RWPE2 (cell line): ENCODE data around the gene HEYL.
A peak's percentile ranks its signal among the peaks of the same experiment; 100 is the strongest.

ENCODE experiments used
- ATAC-seq: fragments of 200-7000 bp; cut with Tn5 transposase; 3 replicates; pipeline ENCODE4 v1.9.1; 2021; ENCODE audit warnings: low read depth
- DNase-seq: peaks from one replicate; pipeline ENCODE4 v3.0.0-alpha.2; 2020; ENCODE audit warnings: low spot score
- H3K27ac ChIP-seq: fragments of 450-650 bp; 2 replicates; pipeline ENCODE4 v1.5.1; 2017; ENCODE audit warnings: mild to moderate bottlenecking; ENCODE audit not compliant: poor library complexity, severe bottlenecking
- H3K27me3 ChIP-seq: fragments of 250-450 bp; sonication (Bioruptor Pico); 2 replicates; pipeline ENCODE4 v1.5.1; 2021; ENCODE audit warnings: mild to moderate bottlenecking, moderate library complexity; ENCODE audit not compliant: insufficient read depth, poor library complexity, severe bottlenecking
- H3K36me3 ChIP-seq: fragments of 250-450 bp; sonication (Bioruptor Pico); 2 replicates; pipeline ENCODE4 v1.5.1; 2020; ENCODE audit warnings: low read depth, mild to moderate bottlenecking, moderate library complexity
- H3K4me1 ChIP-seq: fragments of 250-450 bp; sonication (Bioruptor Pico); 2 replicates; pipeline ENCODE4 v1.5.1; 2021; ENCODE audit warnings: mild to moderate bottlenecking, moderate library complexity; ENCODE audit not compliant: insufficient read depth, poor library complexity, severe bottlenecking
- H3K4me3 ChIP-seq: fragments of 250-450 bp; sonication (Bioruptor Pico); 2 replicates; pipeline ENCODE4 v1.5.1; 2021; ENCODE audit warnings: mild to moderate bottlenecking, moderate library complexity; ENCODE audit not compliant: severe bottlenecking
- H3K9me3 ChIP-seq: fragments of 250-450 bp; sonication (Bioruptor Pico); 2 replicates; pipeline ENCODE4 v1.5.1; 2021; ENCODE audit warnings: mild to moderate bottlenecking, moderate library complexity; ENCODE audit not compliant: severe bottlenecking
- TF ChIP-seq, protein P1 (sequence below): fragments of 450-650 bp; IDR thresholded peaks from one replicate; pipeline ENCODE4 v1.5.1; 2017; ENCODE audit warnings: mild to moderate bottlenecking, moderate library complexity; ENCODE audit not compliant: poor library complexity, severe bottlenecking

The HEYL gene

DNA sequence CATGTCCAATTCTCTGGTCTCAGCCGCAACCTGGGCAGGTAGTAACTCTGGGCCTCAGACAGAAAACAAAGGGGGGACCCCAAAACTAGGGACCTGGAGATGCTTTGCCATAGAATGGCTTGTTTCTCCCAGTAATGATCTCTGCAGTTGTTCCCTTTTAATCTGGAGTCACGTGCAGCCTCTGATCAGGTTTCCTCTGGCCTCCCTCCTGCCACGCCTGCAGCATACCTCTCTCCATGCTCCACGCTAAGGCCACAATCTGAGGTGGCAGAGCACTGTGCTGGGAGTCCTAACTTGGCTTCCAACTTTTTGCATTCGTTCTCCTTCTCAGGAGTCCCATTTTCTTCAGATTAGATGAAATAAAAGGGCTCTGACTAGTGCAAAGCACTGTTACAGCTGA lies 64.8 kb downstream of the HEYL start:
- Histone ChIP-seq H3K27ac (no peak overlapping the region), H3K36me3 (peaks cover 60% of the 10 kb centered on the region), H3K9me3 (no peaks in the 10 kb centered on the region), H3K4me1 (peaks cover 8% of the 10 kb centered on the region), H3K4me3 (peak overlapping the region; percentile 90), H3K27me3 (no peaks in the 10 kb centered on the region)
- peak; percentile 51 for ATAC-seq
- no peak for DNase-seq
- TF ChIP-seq, protein P1, sequence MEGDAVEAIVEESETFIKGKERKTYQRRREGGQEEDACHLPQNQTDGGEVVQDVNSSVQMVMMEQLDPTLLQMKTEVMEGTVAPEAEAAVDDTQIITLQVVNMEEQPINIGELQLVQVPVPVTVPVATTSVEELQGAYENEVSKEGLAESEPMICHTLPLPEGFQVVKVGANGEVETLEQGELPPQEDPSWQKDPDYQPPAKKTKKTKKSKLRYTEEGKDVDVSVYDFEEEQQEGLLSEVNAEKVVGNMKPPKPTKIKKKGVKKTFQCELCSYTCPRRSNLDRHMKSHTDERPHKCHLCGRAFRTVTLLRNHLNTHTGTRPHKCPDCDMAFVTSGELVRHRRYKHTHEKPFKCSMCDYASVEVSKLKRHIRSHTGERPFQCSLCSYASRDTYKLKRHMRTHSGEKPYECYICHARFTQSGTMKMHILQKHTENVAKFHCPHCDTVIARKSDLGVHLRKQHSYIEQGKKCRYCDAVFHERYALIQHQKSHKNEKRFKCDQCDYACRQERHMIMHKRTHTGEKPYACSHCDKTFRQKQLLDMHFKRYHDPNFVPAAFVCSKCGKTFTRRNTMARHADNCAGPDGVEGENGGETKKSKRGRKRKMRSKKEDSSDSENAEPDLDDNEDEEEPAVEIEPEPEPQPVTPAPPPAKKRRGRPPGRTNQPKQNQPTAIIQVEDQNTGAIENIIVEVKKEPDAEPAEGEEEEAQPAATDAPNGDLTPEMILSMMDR = no peak
